ENCODE measurements around the gene TRIM46. TPM values are rescaled to one million over a fixed set of nuclear protein-coding genes. Genes with fewer than 3 reads are reported as not detected.

TRIM46 gene
- total and polyA plus RNA-seq, 2 of the 13 experiments (the other 11 are each of a cell fraction or from before 2014, with no cell fraction given), result 0.04 to 0.09 TPM

GRCh38 chr1:155226910-155227260 lies 53.2 kb downstream of the TRIM46 start (continued):
- TF ChIP-seq AFF4 (CRISPR knock-in tag; IDR thresholded peaks at IDR 0.05), result no peak
- TF ChIP-seq IKZF1 (IDR thresholded peaks at IDR 0.05), result no peak
- TF ChIP-seq ATAD3A (CRISPR knock-in tag; IDR thresholded peaks at IDR 0.05), result no peak
- TF ChIP-seq KLF13 (CRISPR knock-in tag; IDR thresholded peaks at IDR 0.05), result no peak
- TF ChIP-seq TBX2 (CRISPR knock-in tag; IDR thresholded peaks at IDR 0.05; ENCODE audit: borderline replicate concordance), result no peak; the same call in 1 of the 2 replicates
- no peak for TF ChIP-seq BCL6 (CRISPR knock-in tag; IDR thresholded peaks at IDR 0.05)
- no peak for TF ChIP-seq PRDM15 (CRISPR knock-in tag; IDR thresholded peaks at IDR 0.05)
- TF ChIP-seq FOXC1 (CRISPR knock-in tag; IDR thresholded peaks at IDR 0.05; ENCODE audit: borderline replicate concordance), result no peak
- no peak for TF ChIP-seq GMEB1 (CRISPR knock-in tag; IDR thresholded peaks at IDR 0.05; ENCODE audit: borderline replicate concordance)
- no peak for TF ChIP-seq ZFP36L2 (CRISPR knock-in tag; IDR thresholded peaks at IDR 0.05)
- TF ChIP-seq KMT2B (CRISPR knock-in tag; IDR thresholded peaks at IDR 0.05), result no peak; the same call in 1 of the 2 replicates
- TF ChIP-seq KLF15 (CRISPR knock-in tag; IDR thresholded peaks at IDR 0.05; ENCODE audit: borderline replicate concordance), result no peak
- no peak for TF ChIP-seq SKI (IDR thresholded peaks at IDR 0.05; ENCODE audit: partially characterized antibody)
- TF ChIP-seq FOXA3 (CRISPR knock-in tag; IDR thresholded peaks at IDR 0.05), result no peak; the same call in 1 of the 2 replicates
- TF ChIP-seq ZGPAT (CRISPR knock-in tag; IDR thresholded peaks at IDR 0.05), result no peak
- no peak for TF ChIP-seq ZBTB21 (CRISPR knock-in tag; IDR thresholded peaks at IDR 0.05)
- TF ChIP-seq CCAR2 (optimal IDR thresholded peaks at IDR 0.05; ENCODE audit: low read depth, low read length), result no peak
- TF ChIP-seq TEAD3 (CRISPR knock-in tag; optimal IDR thresholded peaks at IDR 0.05; ENCODE audit: borderline replicate concordance), result no peak
- TF ChIP-seq CREBL2 (CRISPR knock-in tag; IDR thresholded peaks at IDR 0.05; ENCODE audit: borderline replicate concordance), result no peak
- no peak; the same call in 1 of the 2 replicates for TF ChIP-seq ARNTL (CRISPR knock-in tag; IDR thresholded peaks at IDR 0.05)
- no peak for TF ChIP-seq NFE2L1 (CRISPR knock-in tag; IDR thresholded peaks at IDR 0.05; ENCODE audit: borderline replicate concordance)
